HepG2 (cell line): ENCODE measurements around the gene ADGRD1. TPM values are rescaled to one million over a fixed set of nuclear protein-coding genes. Genes with fewer than 3 reads are reported as not detected.

Experiments used
- ATAC-seq: fragments of 200-7000 bp; cut with Tn5 transposase; 3 replicates; pipeline ENCODE4 v1.9.1; 2020; ENCODE audit warnings: mild to moderate bottlenecking, moderate library complexity
- BruUV-seq: library from RNA; stranded (reverse); fragments of 400-500 nt; replicated peaks from 2 replicates; lab custom pipeline; 2021; lab: Mats Ljungman, UMichigan
- CTCF ChIA-PET: fragments of 300-600 bp; formaldehyde crosslinking; extraction: SDS; loops from one replicate; lab custom pipeline; 2021; ENCODE audit warnings: low total read pairs, inconsistent platforms, low intra/inter-chr PET ratio; lab: Yijun Ruan, JAX
- POLR2A ChIA-PET: fragments of 350-600 bp; sonication (Branson Sonifier 250); formaldehyde crosslinking; loops from one replicate; lab custom pipeline; 2020; ENCODE audit warnings: antibody characterized with exemption, inconsistent platforms; lab: Yijun Ruan, JAX
- DNase-seq: peaks from one replicate; pipeline ENCODE4 v3.0.0-alpha.2; 2015; ENCODE audit warnings: low spot score
- FAIRE-seq: peaks from 3 replicates; lab custom pipeline; 2011; peaks lifted over from hg19 to GRCh38; lab: Jason Lieb, UNC
- H2AFZ ChIP-seq: one replicate; pipeline ENCODE4 v1.6.1; 2011; ENCODE audit warnings: low read length, inconsistent platforms
- H3K27ac ChIP-seq: fragments of 300-600 bp; 3 replicates; pipeline ENCODE4 v1.8.0; 2011; ENCODE audit warnings: mixed run types, mild to moderate bottlenecking, mixed read lengths, low read length, inconsistent platforms; ENCODE audit not compliant: insufficient read depth; ENCODE audit errors: extremely low read length
- H3K27me3 ChIP-seq, 2 experiments: fragments of 200-600 bp in 1 of 2; 2 replicates in 1 of 2; 3 replicates in 1 of 2; pipeline versions ENCODE4 v1.6.0 to v1.8.0; 2011; ENCODE audit warnings: low read length in 2 of 2, mild to moderate bottlenecking in 2 of 2, moderate library complexity in 2 of 2, inconsistent platforms in 1 of 2; ENCODE audit not compliant: insufficient read depth in 2 of 2, control insufficient read depth in 1 of 2
- H3K36me3 ChIP-seq, 2 experiments: fragments of 200-600 bp in 1 of 2; replicated peaks in 1 of 2; 2 replicates in 1 of 2; 3 replicates in 1 of 2; pipeline versions ENCODE4 v1.5.1 to v1.8.0; 2011; ENCODE audit warnings: low read length in 2 of 2, inconsistent platforms in 1 of 2; ENCODE audit not compliant: insufficient read depth in 2 of 2, control insufficient read depth in 1 of 2
- H3K4me1 ChIP-seq: 2 replicates; pipeline ENCODE4 v1.5.1; 2012; ENCODE audit warnings: low read length, inconsistent platforms; ENCODE audit not compliant: insufficient read depth
- H3K4me2 ChIP-seq: 2 replicates; pipeline ENCODE4 v1.6.0; 2011; ENCODE audit warnings: low read depth, low read length, inconsistent platforms
- H3K4me3 ChIP-seq, 3 experiments: fragments of 200-600 bp in 1 of 3; sonication (generic), shearing (Covaris generic) in 1 of 3; replicated peaks in 1 of 3; 2 replicates each; pipeline ENCODE4 v1.5.1; 2011 to 2016; ENCODE audit warnings: low read length in 3 of 3, inconsistent platforms in 2 of 3, low read depth in 2 of 3, mild to moderate bottlenecking in 2 of 3, control low read depth in 1 of 3, mixed read lengths in 1 of 3; ENCODE audit not compliant: insufficient read depth in 1 of 3
- H3K79me2 ChIP-seq: one replicate; pipeline ENCODE4 v1.6.1; 2011; ENCODE audit warnings: low read length, inconsistent platforms; ENCODE audit not compliant: insufficient read depth
- H3K9ac ChIP-seq: 2 replicates; pipeline ENCODE4 v1.6.0; 2011; ENCODE audit warnings: mild to moderate bottlenecking, low read depth, low read length, inconsistent platforms; ENCODE audit not compliant: insufficient read depth
- H3K9me3 ChIP-seq: 2 replicates; pipeline ENCODE4 v1.5.1; 2012; ENCODE audit warnings: mild to moderate bottlenecking, low read length
- H4K20me1 ChIP-seq: 2 replicates; pipeline ENCODE4 v1.6.0; 2011; ENCODE audit warnings: inconsistent platforms, mild to moderate bottlenecking, low read length, moderate library complexity; ENCODE audit not compliant: insufficient read depth
- KIAA2018 ChIP-seq: sonication (generic); formaldehyde crosslinking; IDR thresholded peaks from 2 replicates; pipeline ENCODE4 v1.5.0; 2020; ENCODE audit warnings: mild to moderate bottlenecking, missing genetic modification reagents, borderline replicate concordance
- SALL2 ChIP-seq: sonication (generic); formaldehyde crosslinking; IDR thresholded peaks from 2 replicates; pipeline ENCODE4 v1.8.1; 2023; ENCODE audit warnings: mild to moderate bottlenecking, missing genetic modification reagents, inconsistent platforms
- ZNF260 ChIP-seq: sonication (generic); formaldehyde crosslinking; IDR thresholded peaks from 2 replicates; pipeline ENCODE4 v1.4.0; 2020; ENCODE audit warnings: missing genetic modification reagents, low read depth, mild to moderate bottlenecking, borderline replicate concordance
- ZNF407 ChIP-seq: sonication (generic); formaldehyde crosslinking; IDR thresholded peaks from one replicate; pipeline ENCODE4 v1.5.1; 2020; ENCODE audit warnings: mild to moderate bottlenecking, missing genetic modification reagents; ENCODE audit errors: not compliant biosample characterization
- WGBS: methylation state at CpG from one replicate; pipeline ENCODE4 v1.1.6; 2017; ENCODE audit warnings: low lambda C conversion rate; 5-methylcytosine and 5-hydroxymethylcytosine counted together
- in situ Hi-C: cut with HindIII; loops from 2 replicates; pipeline ENCODE4 v1.10.0; 2017; ENCODE audit warnings: low pct_unique_long_range_greater_than_20kb; ENCODE audit not compliant: extremely low pct_ligation_motif_present
- intact Hi-C: fragments of 100-400 bp; cut with micrococcal nuclease; formaldehyde crosslinking; loops from one replicate; pipeline ENCODE4 v1.10.0; 2022; ENCODE audit not compliant: unreplicated experiment
- polyA plus RNA-seq, 8 experiments: library from polyadenylated mRNA; depleted of rRNA in 3 of 8; stranded (reverse) in 7 of 8; unstranded in 1 of 8; fragments of >200 nt; fragmentation: Illumina TruSeq in 4 of 8; extraction: Trizol in 4 of 8; gene quantifications; 2 replicates each; pipeline versions ENCODE4 v1.2.1 to v1.2.3, GENCODE V29; 2011 to 2016; ENCODE audit warnings: low read depth in 4 of 8, missing spikeins in 1 of 8, mixed read lengths in 1 of 8; ENCODE audit not compliant: insufficient read depth in 1 of 8
- total RNA-seq, 5 experiments: library from RNA; depleted of rRNA; stranded (reverse); fragments of >200 nt; fragmentation: Illumina TruSeq; extraction: Trizol; gene quantifications; 2 replicates each; pipeline ENCODE4 v1.2.3, GENCODE V29; 2016; ENCODE audit warnings: low read depth in 1 of 5

The ADGRD1 gene
- total and polyA plus RNA-seq, 2 of the 13 experiments (the other 11 are each of a cell fraction or from before 2014, with no cell fraction given) = 0.46 to 12.4 TPM

DNA sequence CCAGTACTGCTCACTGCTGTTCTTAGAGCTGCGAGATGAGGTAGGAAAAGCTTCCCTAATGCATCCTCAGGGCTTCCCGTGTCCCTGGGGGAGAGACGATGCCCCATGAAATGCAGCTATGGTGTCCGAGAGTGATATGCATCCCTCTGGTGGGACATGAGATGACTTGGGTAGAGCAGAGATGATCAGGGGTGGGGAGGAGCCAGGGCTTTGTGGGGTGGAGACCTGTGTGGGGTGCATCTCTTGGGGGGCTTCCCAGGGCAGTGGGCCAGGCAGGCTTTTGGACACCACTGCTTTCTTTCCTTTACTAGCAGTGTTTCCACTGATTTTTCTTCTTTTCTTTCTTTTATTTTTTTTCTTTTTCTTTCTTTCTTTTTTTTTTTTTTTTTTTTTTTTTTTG, 147.3 kb downstream of the ADGRD1 start:
- intact Hi-C loops = loop anchor here (10.0 kb wide), 1 partner anchor 734 kb away; no protein-coding TSS in a partner anchor
- TF ChIP-seq ZNF407 (CRISPR knock-in tag) (no peak), SALL2 (no peak), ZNF260 (CRISPR knock-in tag) (no peak), KIAA2018 (CRISPR knock-in tag) (no peak)
- TF ChIP-seq, all 625 proteins: peak for 0
- no peaks in the 10 kb centered on the region for H3K36me3 ChIP-seq
- ChIA-PET POLR2A (no interaction called here), CTCF (no interaction called here)
- H3K79me2 ChIP-seq = no peaks in the 10 kb centered on the region
- in situ Hi-C loops = loop anchor here (10.0 to 25.0 kb wide), 2 partner anchors 354 to 736 kb away; partner anchors contain the start of gene MMP17
- peaks cover 6% of the 10 kb centered on the region; the same call in 1 of the 2 replicates for H3K4me1 ChIP-seq
- no peak overlapping the region for H3K9ac ChIP-seq
- H3K9me3 ChIP-seq = no peaks in the 10 kb centered on the region
- 80% methylated on average over 3 of the region's 4 CpGs for WGBS
- ATAC-seq (no peak), FAIRE-seq (no peak), DNase-seq (no peak)
- no peaks in the 10 kb centered on the region for H3K27me3 ChIP-seq
- no TSS peak for BruUV-seq
- H3K4me3 ChIP-seq = no peak overlapping the region
- no peaks in the 10 kb centered on the region for H4K20me1 ChIP-seq
- H3K27ac ChIP-seq = no peak overlapping the region
- H2AFZ ChIP-seq = no peak overlapping the region
- no peak overlapping the region for H3K4me2 ChIP-seq
